Right lobe of liver (tissue), 6 donors: ENCODE data around the gene THADA. TPM values are rescaled to one million over a fixed set of nuclear protein-coding genes. Genes with fewer than 3 reads are reported as not detected.
A peak's percentile ranks its signal among the peaks of the same experiment; 100 is the strongest.

Experiments
- ATAC-seq, 4 donors: fragments of 200-7000 bp; cut with Tn5 transposase; one replicate each; pipeline ENCODE4 v1.9.1; 2020; ENCODE audit warnings: mild to moderate bottlenecking in 4 of 4, moderate library complexity in 4 of 4
- DNase-seq, 3 donors: peaks; one replicate each; pipeline ENCODE4 v3.0.0-alpha.2; 2020
- H3K27ac ChIP-seq, 3 donors: fragments of 200-600 bp; one replicate each; pipeline ENCODE4 v1.8.0; 2022
- H3K27me3 ChIP-seq, 2 donors: fragments of 200-600 bp; one replicate each; pipeline ENCODE4 v1.8.0; 2022
- H3K36me3 ChIP-seq, 4 donors: fragments of 200-600 bp; sonication (generic) in 1 of 4; one replicate each; pipeline versions ENCODE4 v1.5.1 to v1.8.0; 2017 to 2022; ENCODE audit warnings: control low read depth in 1 of 4
- H3K4me1 ChIP-seq, 4 donors: fragments of 200-600 bp; sonication (generic) in 1 of 4; one replicate each; pipeline versions ENCODE4 v1.5.1 to v1.8.0; 2017 to 2022; ENCODE audit warnings: control low read depth in 1 of 4
- H3K4me3 ChIP-seq, 3 donors: fragments of 200-600 bp; one replicate each; pipeline ENCODE4 v1.8.0; 2022
- H3K9me3 ChIP-seq, 4 donors: fragments of 200-600 bp; sonication (generic) in 1 of 4; one replicate each; pipeline versions ENCODE4 v1.5.1 to v1.8.0; 2017 to 2022; ENCODE audit warnings: control low read depth in 1 of 4
- CTCF ChIP-seq, 4 donors: fragments of 200-600 bp in 3 of 4; fragments of 450-650 bp in 1 of 4; IDR thresholded peaks; one replicate each; pipeline versions ENCODE4 v1.5.1 to v1.8.0; 2016 to 2022; ENCODE audit warnings: antibody characterized with exemption in 4 of 4, mild to moderate bottlenecking in 2 of 4
- POLR2A ChIP-seq: fragments of 450-650 bp; IDR thresholded peaks from one replicate; pipeline ENCODE4 v1.6.1; 2017; ENCODE audit warnings: antibody characterized with exemption, mild to moderate bottlenecking
- WGBS: methylation state at CpG from one replicate; pipeline ENCODE4 v1.1.6; 2018; ENCODE audit warnings: low coverage, low lambda C conversion rate; ENCODE audit not compliant: insufficient coverage; ENCODE audit errors: missing lambda C conversion rate; 5-methylcytosine and 5-hydroxymethylcytosine counted together
- intact Hi-C, 2 donors: fragments of 100-400 bp; cut with DNase I; formaldehyde crosslinking; loops; one replicate each; pipeline versions ENCODE4 v1.11.2 to v1.14.1; 2022
- total RNA-seq, 6 experiments: library from RNA; depleted of rRNA in 2 of 6; stranded (reverse); fragments of >200 nt in 2 of 6; fragmentation: NEBNext Ultra II Directional in 3 of 6; extraction: Animal tissue kit (Norgen Biotek cat#: 25700) in 3 of 6; gene quantifications; one replicate each; pipeline versions ENCODE4 v1.1.0 to v1.2.4, GENCODE V29; 2016 to 2023
- donor health status: DM: no; HTN: yes; CAD: no.
- donor health status: DM: no; HTN: no; CAD: no.
- donor health status: DM: no; HTN: no; CAD: no.
- donor health status: DM: no; HTN: yes; CAD: no.
- donor health status: DM: no; HTN: yes; CAD: no.

The THADA gene
- total RNA-seq, 6 experiments from 2014 or later, result 12.2 to 21.6 (median 14.0) TPM

DNA sequence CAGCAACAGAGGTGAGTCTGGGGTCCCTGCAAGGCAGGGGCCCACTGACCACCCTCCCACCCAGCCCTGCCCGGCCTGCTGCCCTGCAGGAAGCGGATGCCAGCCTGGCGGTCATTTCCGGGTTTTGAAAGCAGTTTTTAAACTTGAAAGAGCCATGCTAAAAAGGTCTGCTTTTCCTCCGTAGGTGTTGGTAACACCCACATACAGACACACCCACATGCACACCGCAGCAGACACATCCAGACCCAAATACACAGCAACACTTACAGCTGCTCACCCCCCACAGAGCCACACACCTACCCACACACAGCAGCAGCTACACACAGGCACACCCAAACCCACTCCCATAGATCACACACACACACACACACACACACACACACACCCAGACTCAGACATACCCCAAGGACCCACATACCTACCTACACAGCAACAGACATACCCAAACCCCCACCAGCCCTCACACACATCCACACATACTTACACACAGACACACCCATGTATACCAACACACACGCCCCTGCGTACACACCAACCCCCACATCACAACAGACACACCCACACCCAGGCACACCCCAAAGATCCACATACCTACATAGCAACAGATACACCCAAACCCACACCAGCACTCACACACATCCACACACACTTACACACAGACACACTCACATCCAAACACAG lies 377.0 kb downstream of the THADA start:
- peaks cover 0 to 39% (median 17%) of the 10 kb centered on the region in 4 donors for H3K4me1 ChIP-seq
- H3K9me3 ChIP-seq, result no peaks in the 10 kb centered on the region
- peak overlapping the region in 2 of 3 donors; percentile 81 to 84 for H3K4me3 ChIP-seq
- intact Hi-C loops, result no loop called here
- 10% methylated on average over 8 of the region's 8 CpGs for WGBS
- DNase-seq (peak; percentile 54 to 74 (median 68)), ATAC-seq (peak; percentile 5 to 22 (median 7))
- H3K36me3 ChIP-seq, result peaks cover 0 to 16% (median 2%) of the 10 kb centered on the region in 4 donors
- peak overlapping the region; percentile 97 to 98 (median 98) for H3K27ac ChIP-seq
- TF ChIP-seq CTCF (IDR thresholded peaks at IDR 0.05), result no peak
- TF ChIP-seq POLR2A, result no peak
- no peaks in the 10 kb centered on the region for H3K27me3 ChIP-seq

- peak overlapping the region; percentile 97 to 98 (median 98) for H3K27ac ChIP-seq
- TF ChIP-seq POLR2A (no peak), CTCF (IDR thresholded peaks at IDR 0.05) (no peak)
- H3K4me1 ChIP-seq, result peaks cover 0 to 34% (median 17%) of the 10 kb centered on the region in 4 donors
- no peaks in the 10 kb centered on the region for H3K9me3 ChIP-seq
- ATAC-seq, result no peak
- no peaks in the 10 kb centered on the region for H3K27me3 ChIP-seq
- H3K36me3 ChIP-seq, result peaks cover 0 to 11% (median under 1%) of the 10 kb centered on the region in 4 donors
- no peak for DNase-seq
- WGBS, result 36% methylated on average over 13 of the region's 13 CpGs
- H3K4me3 ChIP-seq, result peak overlapping the region in 1 of 3 donors; percentile 8
- intact Hi-C loops, result no loop called here
These were observed 377.6 kb downstream of the THADA start for GRCh38 chr2:43218155-43218701.

DNA sequence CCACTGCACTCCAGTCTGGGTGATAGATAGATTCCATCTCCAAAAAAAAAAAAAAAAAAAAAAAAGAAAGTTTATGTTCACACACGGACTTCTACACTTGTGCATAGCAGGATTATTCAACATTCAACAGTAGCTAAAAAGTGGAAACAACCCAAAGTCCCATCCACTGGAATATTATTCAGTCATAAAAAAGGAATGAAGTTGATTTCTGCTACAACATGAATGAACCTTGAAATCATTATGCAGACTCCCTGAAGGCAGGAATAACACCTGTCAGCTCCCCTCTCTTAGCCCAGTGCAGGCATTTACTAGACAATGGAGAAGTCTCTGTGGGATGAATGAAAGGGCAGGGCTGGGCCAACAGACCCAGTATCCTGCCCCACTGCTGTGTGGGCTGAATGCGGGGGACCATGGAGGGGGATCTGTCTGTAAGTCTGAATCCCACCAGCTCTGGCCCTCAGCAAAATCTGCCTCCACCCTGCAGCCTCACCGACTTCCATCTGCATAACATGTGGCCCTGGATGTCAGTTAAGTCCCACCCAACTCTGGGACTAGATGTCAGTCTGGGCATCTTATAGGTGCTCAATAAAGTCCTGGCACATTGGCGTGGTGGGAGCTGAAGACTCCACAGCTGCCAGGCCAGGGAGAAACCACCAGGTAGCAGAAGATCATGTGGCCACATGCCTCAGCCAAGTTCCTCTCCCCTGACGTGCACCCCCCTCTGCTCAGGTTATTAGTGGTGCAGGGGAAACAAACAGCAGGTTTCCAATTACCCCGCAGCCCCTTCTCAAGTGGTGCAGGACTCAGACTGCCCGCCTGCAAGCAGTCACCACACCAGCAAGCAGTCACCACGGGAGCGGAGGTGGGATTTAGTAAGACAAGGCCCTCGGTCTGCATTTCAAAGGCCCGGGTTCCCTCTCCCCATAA lies 378.3 kb downstream of the THADA start:
- Histone ChIP-seq H3K27ac (peak overlapping the region; percentile 97 to 98 (median 98)), H3K9me3 (no peaks in the 10 kb centered on the region), H3K4me3 (no peak overlapping the region), H3K27me3 (no peaks in the 10 kb centered on the region), H3K36me3 (peaks cover 0 to 4% (median 0%) of the 10 kb centered on the region in 4 donors), H3K4me1 (peaks cover 0 to 32% (median 13%) of the 10 kb centered on the region in 4 donors)
- TF ChIP-seq POLR2A (no peak), CTCF (IDR thresholded peaks at IDR 0.05) (no peak)
- ATAC-seq, result no peak
- 86% methylated on average over 5 of the region's 11 CpGs for WGBS
- DNase-seq, result peak in 1 of 3 donors; percentile 24
- intact Hi-C loops, result no loop called here

DNA sequence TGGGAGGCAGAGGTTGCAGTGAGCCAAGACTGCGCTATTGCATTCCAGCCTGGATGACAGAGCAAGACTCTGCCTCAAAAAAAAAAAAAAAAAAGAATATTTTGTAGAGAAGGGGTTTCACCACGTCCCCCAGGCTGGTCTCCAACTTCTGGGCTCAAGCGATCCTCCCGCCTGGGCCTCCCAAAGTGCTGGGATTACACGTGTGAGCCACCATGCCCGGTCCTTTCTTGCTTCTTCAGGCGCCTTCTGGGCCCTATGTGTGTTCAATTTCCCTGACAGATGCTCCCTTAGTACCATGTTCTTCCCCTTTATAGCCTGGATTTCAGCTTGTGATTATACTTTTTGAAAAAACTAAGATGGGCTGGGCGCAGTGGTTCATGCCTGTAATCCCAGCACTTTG lies 379.2 kb downstream of the THADA start:
- WGBS, result 100% methylated on average over 2 of the region's 8 CpGs
- peak in 1 of 3 donors; percentile 25 for DNase-seq
- H3K9me3 ChIP-seq, result no peaks in the 10 kb centered on the region

More for the DNA sequence above, 379.2 kb downstream of the THADA start:
- H3K27ac ChIP-seq, result no peak overlapping the region
- H3K36me3 ChIP-seq, result no peaks in the 10 kb centered on the region
- no peak for ATAC-seq
- intact Hi-C loops, result no loop called here
- no peak for TF ChIP-seq POLR2A
- no peak for TF ChIP-seq CTCF (IDR thresholded peaks at IDR 0.05)
- peaks cover 0 to 26% (median 9%) of the 10 kb centered on the region in 4 donors for H3K4me1 ChIP-seq
- no peak overlapping the region for H3K4me3 ChIP-seq
- no peaks in the 10 kb centered on the region for H3K27me3 ChIP-seq
